Suprapubic skin (tissue), 4 donors: ENCODE measurements around the gene DUS1L.

Experiments
- CTCF ChIP-seq, 2 donors: fragments of 200-600 bp in 1 of 2; fragments of 450-650 bp in 1 of 2; sonication (generic) in 1 of 2; IDR thresholded peaks; one replicate each; pipeline ENCODE4 v1.5.1; 2016 to 2019; ENCODE audit warnings: antibody characterized with exemption in 2 of 2, mild to moderate bottlenecking in 1 of 2, moderate library complexity in 1 of 2
- EP300 ChIP-seq: sonication (generic); formaldehyde crosslinking; IDR thresholded peaks from one replicate; pipeline ENCODE4 v1.6.1; 2017; ENCODE audit warnings: antibody characterized with exemption
- POLR2A ChIP-seq, 2 donors: fragments of 450-650 bp; IDR thresholded peaks; one replicate each; pipeline ENCODE4 v1.6.1; 2017; ENCODE audit warnings: antibody characterized with exemption in 2 of 2, mild to moderate bottlenecking in 2 of 2, moderate library complexity in 2 of 2
- POLR2AphosphoS5 ChIP-seq, 3 donors: sonication (generic); formaldehyde crosslinking; IDR thresholded peaks; one replicate each; pipeline ENCODE4 v1.6.1; 2017; ENCODE audit warnings: antibody characterized with exemption in 3 of 3

- no peak for TF ChIP-seq CTCF (IDR thresholded peaks at IDR 0.05)
- no peak for TF ChIP-seq POLR2A (IDR thresholded peaks at IDR 0.05)
- TF ChIP-seq EP300, result no peak
- no peak for TF ChIP-seq POLR2AphosphoS5 (IDR thresholded peaks at IDR 0.05)
Observed at GRCh38 chr17:82041144-82041814, 24.3 kb downstream of the DUS1L start.
